Muscle layer of duodenum (tissue), 2 donors: Measurements from ENCODE around the gene SDR42E2.
"Not testable (repeated sequence)": the region's sequence is repeated elsewhere in the genome, so short reads cannot be mapped to it uniquely, and the experiment has no call there.

ENCODE experiments used
- H3K27ac ChIP-seq: one replicate; pipeline ENCODE4 v1.7.0; 2013; ENCODE audit warnings: mild to moderate bottlenecking, low read length
- H3K27me3 ChIP-seq: one replicate; pipeline ENCODE4 v1.7.0; 2013; ENCODE audit warnings: low read depth, mild to moderate bottlenecking, control low read depth, low read length
- H3K36me3 ChIP-seq, 2 donors: one replicate each; pipeline ENCODE4 v1.7.0; 2013; ENCODE audit warnings: low read length in 2 of 2, control low read depth in 1 of 2, mild to moderate bottlenecking in 1 of 2; ENCODE audit not compliant: insufficient read depth in 2 of 2, control insufficient read depth in 1 of 2
- H3K4me1 ChIP-seq, 2 donors: one replicate each; pipeline ENCODE4 v1.7.0; 2013; ENCODE audit warnings: low read length in 2 of 2, mild to moderate bottlenecking in 2 of 2, control low read depth in 1 of 2, moderate library complexity in 1 of 2; ENCODE audit not compliant: insufficient read depth in 2 of 2, control insufficient read depth in 1 of 2
- H3K4me3 ChIP-seq, 2 donors: one replicate each; pipeline ENCODE4 v1.7.0; 2013; ENCODE audit warnings: low read length in 2 of 2, low read depth in 1 of 2, mild to moderate bottlenecking in 1 of 2
- H3K9me3 ChIP-seq, 2 donors: one replicate each; pipeline ENCODE4 v1.7.0; 2013; ENCODE audit warnings: low read length in 2 of 2, control low read depth in 1 of 2, mild to moderate bottlenecking in 1 of 2; ENCODE audit not compliant: control insufficient read depth in 1 of 2
- donor health status: healthy.

SDR42E2 gene

GRCh38 chr16:22206842-22207714 lies 44.8 kb downstream of the SDR42E2 start:
- Histone ChIP-seq H3K27me3 (no peaks in the 10 kb centered on the region), H3K9me3 (no peaks in the 10 kb centered on the region), H3K4me3 (peak overlapping the region; percentile 83 to 87), H3K4me1 (peaks cover 0 to 6% of the 10 kb centered on the region in 2 donors), H3K36me3 (no peaks in the 10 kb centered on the region), H3K27ac (peak overlapping the region; percentile 79)

- H3K9me3 ChIP-seq: no peaks in the 10 kb centered on the region
- H3K27me3 ChIP-seq: no peaks in the 10 kb centered on the region
- peak overlapping the region; percentile 4 for H3K27ac ChIP-seq
- H3K36me3 ChIP-seq: no peaks in the 10 kb centered on the region
- peak overlapping the region; percentile 83 to 87 for H3K4me3 ChIP-seq
- H3K4me1 ChIP-seq: peaks cover 0 to 6% of the 10 kb centered on the region in 2 donors
Measured at GRCh38 chr16:22207715-22208360, 45.5 kb downstream of the SDR42E2 start.

GRCh38 chr16:22210285-22210684 lies 48.0 kb downstream of the SDR42E2 start:
- Histone ChIP-seq H3K9me3 (no peaks in the 10 kb centered on the region), H3K4me3 (no peak overlapping the region), H3K27me3 (no peaks in the 10 kb centered on the region), H3K4me1 (peaks cover 0 to 6% of the 10 kb centered on the region in 2 donors), H3K27ac (no peak overlapping the region), H3K36me3 (no peaks in the 10 kb centered on the region)

- Histone ChIP-seq H3K4me1 (peaks cover 0 to 6% of the 10 kb centered on the region in 2 donors), H3K9me3 (no peaks in the 10 kb centered on the region), H3K27me3 (no peaks in the 10 kb centered on the region), H3K4me3 (no peak overlapping the region), H3K36me3 (no peaks in the 10 kb centered on the region), H3K27ac (no peak overlapping the region)
Measured at GRCh38 chr16:22210854-22211253, 48.5 kb downstream of the SDR42E2 start.

- Histone ChIP-seq H3K36me3 (no peaks in the 10 kb centered on the region), H3K4me3 (no peak overlapping the region), H3K4me1 (no peaks in the 10 kb centered on the region), H3K27ac (no peak overlapping the region), H3K27me3 (no peaks in the 10 kb centered on the region), H3K9me3 (no peaks in the 10 kb centered on the region)
Measured at GRCh38 chr16:22213236-22213635, 50.9 kb downstream of the SDR42E2 start.

- no peaks in the 10 kb centered on the region for H3K27me3 ChIP-seq
- H3K4me1 ChIP-seq: no peaks in the 10 kb centered on the region
- no peak overlapping the region for H3K4me3 ChIP-seq
- H3K9me3 ChIP-seq: no peaks in the 10 kb centered on the region
- H3K27ac ChIP-seq: no peak overlapping the region
- H3K36me3 ChIP-seq: no peaks in the 10 kb centered on the region
Measured at GRCh38 chr16:22213801-22214200, 51.5 kb downstream of the SDR42E2 start.

- no peaks in the 10 kb centered on the region for H3K27me3 ChIP-seq
- no peaks in the 10 kb centered on the region for H3K4me1 ChIP-seq
- no peak overlapping the region for H3K4me3 ChIP-seq
- H3K36me3 ChIP-seq: no peaks in the 10 kb centered on the region
- H3K9me3 ChIP-seq: no peaks in the 10 kb centered on the region
- H3K27ac ChIP-seq: no peak overlapping the region
Measured at GRCh38 chr16:22214402-22214801, 52.1 kb downstream of the SDR42E2 start.

- H3K36me3 ChIP-seq: no peaks in the 10 kb centered on the region
- no peak overlapping the region for H3K27ac ChIP-seq
- no peaks in the 10 kb centered on the region for H3K27me3 ChIP-seq
- no peaks in the 10 kb centered on the region for H3K9me3 ChIP-seq
- no peaks in the 10 kb centered on the region for H3K4me1 ChIP-seq
- no peak overlapping the region for H3K4me3 ChIP-seq
Measured at GRCh38 chr16:22214889-22215288, 52.6 kb downstream of the SDR42E2 start.

- Histone ChIP-seq H3K4me3 (no peak overlapping the region), H3K36me3 (no peaks in the 10 kb centered on the region), H3K27ac (no peak overlapping the region), H3K27me3 (no peaks in the 10 kb centered on the region), H3K4me1 (no peaks in the 10 kb centered on the region), H3K9me3 (no peaks in the 10 kb centered on the region)
Measured at GRCh38 chr16:22216191-22216831, 54.0 kb downstream of the SDR42E2 start.

GRCh38 chr16:22216832-22217225 lies 54.5 kb downstream of the SDR42E2 start:
- not testable (repeated sequence) for H3K4me1 ChIP-seq, H3K4me3 ChIP-seq, H3K27me3 ChIP-seq, H3K36me3 ChIP-seq, H3K27ac ChIP-seq, H3K9me3 ChIP-seq

GRCh38 chr16:22217890-22218730 lies 55.8 kb downstream of the SDR42E2 start:
- H3K4me1 ChIP-seq: no peaks in the 10 kb centered on the region
- H3K27me3 ChIP-seq: no peaks in the 10 kb centered on the region
- H3K27ac ChIP-seq: no peak overlapping the region

More at GRCh38 chr16:22217890-22218730, 55.8 kb downstream of the SDR42E2 start:
- Histone ChIP-seq H3K9me3 (no peaks in the 10 kb centered on the region), H3K4me3 (no peak overlapping the region), H3K36me3 (no peaks in the 10 kb centered on the region)
